ENCODE measurements around the gene VOPP1.
A peak's percentile ranks its signal among the peaks of the same experiment; 100 is the strongest.

VOPP1 gene

GRCh38 chr7:55552320-55553023 is 19.8 kb downstream of the VOPP1 start:
- FAIRE-seq = no peak
- DNase-seq (ENCODE audit: insufficient read length, low spot score) = no peak

GRCh38 chr7:55550841-55551537 is 21.3 kb downstream of the VOPP1 start:
- no peak for DNase-seq (ENCODE audit: insufficient read length, low spot score)
- no peak for FAIRE-seq
- no peak for TF ChIP-seq CTCF (IDR thresholded peaks at IDR 0.05; ENCODE audit: insufficient read depth, missing control alignments)

More at GRCh38 chr7:55552320-55553023, 19.8 kb downstream of the VOPP1 start:
- TF ChIP-seq CTCF (IDR thresholded peaks at IDR 0.05; ENCODE audit: insufficient read depth, missing control alignments) = no peak

GRCh38 chr7:55550010-55550663 is 22.2 kb downstream of the VOPP1 start:
- no peak for TF ChIP-seq CTCF (IDR thresholded peaks at IDR 0.05; ENCODE audit: insufficient read depth, missing control alignments)
- FAIRE-seq (no peak), DNase-seq (ENCODE audit: insufficient read length, low spot score) (no peak)

GRCh38 chr7:55549457-55549856 is 22.8 kb downstream of the VOPP1 start:
- FAIRE-seq = no peak
- TF ChIP-seq CTCF (IDR thresholded peaks at IDR 0.05; ENCODE audit: insufficient read depth, missing control alignments) = no peak
- no peak for DNase-seq (ENCODE audit: insufficient read length, low spot score)

GRCh38 chr7:55548295-55548731 is 24.0 kb downstream of the VOPP1 start:
- DNase-seq (ENCODE audit: insufficient read length, low spot score) (no peak), FAIRE-seq (no peak)
- TF ChIP-seq CTCF (IDR thresholded peaks at IDR 0.05; ENCODE audit: insufficient read depth, missing control alignments) = no peak

GRCh38 chr7:55546814-55547213 is 25.5 kb downstream of the VOPP1 start:
- TF ChIP-seq CTCF (IDR thresholded peaks at IDR 0.05; ENCODE audit: insufficient read depth, missing control alignments) = no peak
- FAIRE-seq (no peak), DNase-seq (ENCODE audit: insufficient read length, low spot score) (peak; percentile 48)
